Adipocyte (in vitro differentiated cells): ENCODE results near the gene AP2S1.
A peak's percentile ranks its signal among the peaks of the same experiment; 100 is the strongest.

Experiments
- DNase-seq: peaks from one replicate; pipeline ENCODE4 v3.0.0-alpha.2; 2015; ENCODE audit warnings: low read depth
- H3K27me3 ChIP-seq: replicated peaks from 2 replicates; pipeline ENCODE4 v1.7.0; 2013; ENCODE audit warnings: mild to moderate bottlenecking, low read length, moderate library complexity; ENCODE audit not compliant: control insufficient read depth, insufficient read depth
- H3K36me3 ChIP-seq: 2 replicates; pipeline ENCODE4 v1.7.0; 2013; ENCODE audit warnings: low read length, mild to moderate bottlenecking, moderate library complexity; ENCODE audit not compliant: control insufficient read depth, insufficient read depth, severe bottlenecking
- H3K4me1 ChIP-seq: 2 replicates; pipeline ENCODE4 v1.7.0; 2013; ENCODE audit warnings: mild to moderate bottlenecking, low read length, moderate library complexity; ENCODE audit not compliant: control insufficient read depth, insufficient read depth
- H3K4me3 ChIP-seq: 2 replicates; pipeline ENCODE4 v1.7.0; 2013; ENCODE audit warnings: mild to moderate bottlenecking, low read length, moderate library complexity
- H3K9ac ChIP-seq: 2 replicates; pipeline ENCODE4 v1.7.0; 2013; ENCODE audit warnings: mild to moderate bottlenecking, low read length, moderate library complexity
- H3K9me3 ChIP-seq: 2 replicates; pipeline ENCODE4 v1.7.0; 2013; ENCODE audit warnings: mild to moderate bottlenecking, low read length, moderate library complexity; ENCODE audit not compliant: control insufficient read depth

Gene AP2S1

GRCh38 chr19:46850228-46851203 is at the start of gene AP2S1:
AP2S1 (minus strand) TSS chr19:46850846; CDS start chr19:46850766, 80 bp downstream.
- Histone ChIP-seq H3K9me3 (no peaks in the 10 kb centered on the region), H3K9ac (peak within 1 kb of the TSS; percentile 95), H3K36me3 (peaks cover 11% of the 10 kb centered on the region), H3K4me3 (peak within 1 kb of the TSS; percentile 95), H3K27me3 (no peaks in the 10 kb centered on the region), H3K4me1 (peaks cover 10% of the 10 kb centered on the region)
- DNase-seq, result peak; percentile 99

- no peaks in the 10 kb centered on the region for H3K27me3 ChIP-seq
- no peak overlapping the region for H3K4me3 ChIP-seq
- DNase-seq, result no peak
- no peaks in the 10 kb centered on the region for H3K36me3 ChIP-seq
- H3K9ac ChIP-seq, result no peak overlapping the region
- H3K9me3 ChIP-seq, result no peaks in the 10 kb centered on the region
- H3K4me1 ChIP-seq, result peaks cover 45% of the 10 kb centered on the region
Observed at GRCh38 chr19:46900341-46900740, 49.7 kb upstream of the AP2S1 start.

GRCh38 chr19:46898731-46899130 is 48.1 kb upstream of the AP2S1 start:
- Histone ChIP-seq H3K9ac (peak overlapping the region; percentile 24), H3K4me3 (peak overlapping the region; percentile 48), H3K27me3 (no peaks in the 10 kb centered on the region), H3K9me3 (no peaks in the 10 kb centered on the region), H3K4me1 (peaks cover 42% of the 10 kb centered on the region), H3K36me3 (no peaks in the 10 kb centered on the region)
- DNase-seq, result no peak

- H3K4me3 ChIP-seq, result no peak overlapping the region
- H3K27me3 ChIP-seq, result no peaks in the 10 kb centered on the region
- DNase-seq, result no peak
- H3K36me3 ChIP-seq, result no peaks in the 10 kb centered on the region
- H3K9ac ChIP-seq, result no peak overlapping the region
- no peaks in the 10 kb centered on the region for H3K9me3 ChIP-seq
- H3K4me1 ChIP-seq, result peaks cover 24% of the 10 kb centered on the region
Observed at GRCh38 chr19:46896076-46896794, 45.6 kb upstream of the AP2S1 start.

- Histone ChIP-seq H3K9me3 (no peaks in the 10 kb centered on the region), H3K36me3 (no peaks in the 10 kb centered on the region)
Observed at GRCh38 chr19:46892252-46893179, 41.9 kb upstream of the AP2S1 start.

GRCh38 chr19:46890423-46891170 is 40.0 kb upstream of the AP2S1 start:
- no peaks in the 10 kb centered on the region for H3K27me3 ChIP-seq
- H3K36me3 ChIP-seq, result no peaks in the 10 kb centered on the region
- peaks cover 55% of the 10 kb centered on the region for H3K4me1 ChIP-seq
- DNase-seq, result peak; percentile 95
- peak overlapping the region; percentile 15 for H3K4me3 ChIP-seq
- peak overlapping the region; percentile 28 for H3K9ac ChIP-seq
- H3K9me3 ChIP-seq, result no peaks in the 10 kb centered on the region

More at GRCh38 chr19:46892252-46893179, 41.9 kb upstream of the AP2S1 start:
- no peak overlapping the region for H3K4me3 ChIP-seq
- peaks cover 36% of the 10 kb centered on the region for H3K4me1 ChIP-seq
- DNase-seq, result no peak
- no peaks in the 10 kb centered on the region for H3K27me3 ChIP-seq
- H3K9ac ChIP-seq, result no peak overlapping the region

GRCh38 chr19:46887240-46887782 is 36.7 kb upstream of the AP2S1 start:
- Histone ChIP-seq H3K27me3 (no peaks in the 10 kb centered on the region), H3K4me1 (peaks cover 50% of the 10 kb centered on the region), H3K36me3 (no peaks in the 10 kb centered on the region), H3K4me3 (no peak overlapping the region), H3K9me3 (no peaks in the 10 kb centered on the region), H3K9ac (no peak overlapping the region)
- DNase-seq, result no peak

GRCh38 chr19:46886546-46887239 is 36.0 kb upstream of the AP2S1 start:
- Histone ChIP-seq H3K4me1 (peaks cover 50% of the 10 kb centered on the region), H3K27me3 (no peaks in the 10 kb centered on the region), H3K4me3 (no peak overlapping the region), H3K9ac (no peak overlapping the region), H3K9me3 (no peaks in the 10 kb centered on the region), H3K36me3 (no peaks in the 10 kb centered on the region)
- DNase-seq, result no peak

- Histone ChIP-seq H3K27me3 (no peaks in the 10 kb centered on the region), H3K9ac (no peak overlapping the region), H3K4me3 (no peak overlapping the region), H3K4me1 (peaks cover 42% of the 10 kb centered on the region), H3K36me3 (no peaks in the 10 kb centered on the region), H3K9me3 (no peaks in the 10 kb centered on the region)
- DNase-seq, result no peak
Observed at GRCh38 chr19:46885411-46885810, 34.8 kb upstream of the AP2S1 start.
